Mucosa of stomach (tissue), 1 donor: ENCODE data around the gene ICA1L.

ENCODE experiments used
- H3K27me3 ChIP-seq: one replicate; pipeline ENCODE4 v1.7.0; 2013; ENCODE audit warnings: mild to moderate bottlenecking, low read length; ENCODE audit not compliant: control insufficient read depth, insufficient read depth
- H3K36me3 ChIP-seq: one replicate; pipeline ENCODE4 v1.7.0; 2013; ENCODE audit warnings: low read length; ENCODE audit not compliant: control insufficient read depth, insufficient read depth
- H3K4me1 ChIP-seq: one replicate; pipeline ENCODE4 v1.7.0; 2013; ENCODE audit warnings: mild to moderate bottlenecking, low read length; ENCODE audit not compliant: control insufficient read depth, insufficient read depth
- H3K4me3 ChIP-seq: one replicate; pipeline ENCODE4 v1.7.0; 2013; ENCODE audit warnings: low read length
- H3K9ac ChIP-seq: one replicate; pipeline ENCODE4 v1.7.0; 2013; ENCODE audit warnings: mild to moderate bottlenecking, low read length, moderate library complexity
- H3K9me3 ChIP-seq: one replicate; pipeline ENCODE4 v1.7.0; 2013; ENCODE audit warnings: mild to moderate bottlenecking, low read length, moderate library complexity; ENCODE audit not compliant: control insufficient read depth
- donor health status: Pancreatic carcinoma.

ICA1L gene

GRCh38 chr2:202841090-202841867, 30.3 kb downstream of the ICA1L start:
- Histone ChIP-seq H3K27me3 (no peaks in the 10 kb centered on the region), H3K4me3 (no peak overlapping the region), H3K9ac (no peak overlapping the region), H3K36me3 (no peaks in the 10 kb centered on the region), H3K4me1 (no peaks in the 10 kb centered on the region), H3K9me3 (no peaks in the 10 kb centered on the region)

DNA sequence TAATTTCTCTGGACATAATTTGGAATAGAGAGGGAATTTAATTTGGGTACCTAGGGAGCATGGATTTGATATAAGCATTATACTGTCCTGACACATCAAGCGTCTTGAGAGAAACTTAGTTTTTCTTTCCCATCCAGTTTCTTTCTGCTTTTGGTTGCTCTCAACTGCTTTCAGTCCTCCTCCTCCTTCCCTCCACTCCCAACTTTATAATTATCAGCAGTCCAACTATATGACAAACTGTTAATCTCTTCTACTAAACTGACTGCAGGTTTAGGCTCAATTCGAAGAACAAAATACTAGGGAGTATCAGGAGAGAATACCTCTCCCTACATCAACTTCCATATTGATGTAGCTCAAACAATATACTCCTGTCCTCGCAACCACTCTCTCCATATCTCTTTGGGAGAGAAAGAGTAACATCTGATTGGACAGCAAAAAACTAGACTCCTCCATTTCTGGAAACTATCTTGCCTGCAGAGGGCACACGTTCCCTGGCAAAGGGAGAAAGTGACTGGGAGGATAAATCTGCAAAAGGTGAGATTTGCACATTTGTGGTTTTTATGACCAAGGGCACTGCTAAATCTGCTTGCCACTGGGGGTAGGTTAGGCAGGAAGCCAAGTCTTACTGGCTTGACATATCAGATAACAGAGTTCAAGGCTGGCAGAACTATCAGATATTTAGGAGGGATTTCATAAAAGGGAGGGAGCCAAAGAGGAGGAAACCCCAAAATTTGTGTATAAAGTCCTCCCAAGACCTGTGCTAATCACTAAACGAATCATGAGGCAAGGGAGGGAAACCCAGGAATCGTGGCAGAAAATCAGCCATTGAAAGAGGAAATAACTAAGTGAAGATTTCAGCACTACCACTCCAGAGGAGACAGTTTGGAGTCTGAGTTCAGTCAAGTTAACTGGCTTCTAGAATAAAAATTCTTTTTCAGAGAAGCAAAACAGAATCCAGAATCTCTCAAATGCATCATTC, 40.0 kb downstream of the ICA1L start:
- H3K36me3 ChIP-seq = no peaks in the 10 kb centered on the region
- no peaks in the 10 kb centered on the region for H3K9me3 ChIP-seq
- H3K27me3 ChIP-seq = no peaks in the 10 kb centered on the region
- no peak overlapping the region for H3K9ac ChIP-seq
- no peaks in the 10 kb centered on the region for H3K4me1 ChIP-seq
- no peak overlapping the region for H3K4me3 ChIP-seq

GRCh38 chr2:202824901-202825300, 46.7 kb downstream of the ICA1L start:
- Histone ChIP-seq H3K4me1 (no peaks in the 10 kb centered on the region), H3K36me3 (no peaks in the 10 kb centered on the region), H3K27me3 (no peaks in the 10 kb centered on the region), H3K9ac (no peak overlapping the region), H3K4me3 (no peak overlapping the region), H3K9me3 (no peaks in the 10 kb centered on the region)

- Histone ChIP-seq H3K4me3 (no peak overlapping the region), H3K36me3 (no peaks in the 10 kb centered on the region), H3K27me3 (no peaks in the 10 kb centered on the region), H3K9me3 (no peaks in the 10 kb centered on the region), H3K9ac (no peak overlapping the region), H3K4me1 (no peaks in the 10 kb centered on the region)
Observed at GRCh38 chr2:202822411-202822810, 49.2 kb downstream of the ICA1L start.

DNA sequence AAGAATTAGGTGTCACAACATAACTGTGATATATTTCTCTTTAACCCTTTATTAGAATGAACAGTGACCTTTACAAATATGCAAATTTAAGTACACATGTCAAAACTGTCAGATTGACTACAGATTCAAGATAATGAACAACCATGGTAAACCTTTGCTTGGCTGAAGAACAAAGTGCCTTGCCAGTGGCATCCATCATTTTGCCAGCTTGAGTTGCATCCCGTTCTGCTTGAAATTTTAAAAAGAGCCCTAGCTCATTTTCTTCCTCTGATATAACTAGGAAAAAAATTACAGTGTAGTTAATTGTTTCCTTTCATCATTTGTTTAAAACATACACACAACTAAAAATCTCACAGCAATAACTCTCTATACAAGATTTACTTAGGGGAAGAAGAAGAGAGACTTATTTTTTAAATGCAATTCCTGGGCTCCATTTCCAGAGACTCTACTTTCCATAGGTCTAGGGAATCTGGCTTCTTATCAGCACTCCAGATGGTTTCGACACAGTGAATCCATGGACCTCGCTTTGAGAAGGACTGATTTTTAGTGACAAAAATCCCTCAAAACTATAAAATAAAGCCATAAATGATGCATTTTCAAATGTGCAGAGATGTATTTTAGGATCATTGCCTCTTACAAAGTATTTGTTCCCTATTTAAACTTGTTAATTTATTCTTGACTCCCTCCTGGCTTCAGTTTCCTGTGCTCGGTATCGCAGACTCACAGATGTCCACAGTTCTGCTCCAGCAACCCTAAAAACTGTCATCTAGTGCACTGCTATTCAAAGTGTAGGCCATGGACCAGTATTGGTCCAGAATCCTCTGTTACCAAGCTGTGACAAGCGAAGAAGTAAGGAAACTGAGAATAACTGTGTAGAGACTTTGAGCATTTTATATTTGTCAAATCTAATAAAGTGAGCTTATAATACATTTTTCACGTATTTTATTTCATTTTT, 50.1 kb downstream of the ICA1L start:
- no peaks in the 10 kb centered on the region for H3K27me3 ChIP-seq
- no peaks in the 10 kb centered on the region for H3K4me1 ChIP-seq
- H3K36me3 ChIP-seq = no peaks in the 10 kb centered on the region
- no peak overlapping the region for H3K9ac ChIP-seq
- no peaks in the 10 kb centered on the region for H3K9me3 ChIP-seq
- no peak overlapping the region for H3K4me3 ChIP-seq

DNA sequence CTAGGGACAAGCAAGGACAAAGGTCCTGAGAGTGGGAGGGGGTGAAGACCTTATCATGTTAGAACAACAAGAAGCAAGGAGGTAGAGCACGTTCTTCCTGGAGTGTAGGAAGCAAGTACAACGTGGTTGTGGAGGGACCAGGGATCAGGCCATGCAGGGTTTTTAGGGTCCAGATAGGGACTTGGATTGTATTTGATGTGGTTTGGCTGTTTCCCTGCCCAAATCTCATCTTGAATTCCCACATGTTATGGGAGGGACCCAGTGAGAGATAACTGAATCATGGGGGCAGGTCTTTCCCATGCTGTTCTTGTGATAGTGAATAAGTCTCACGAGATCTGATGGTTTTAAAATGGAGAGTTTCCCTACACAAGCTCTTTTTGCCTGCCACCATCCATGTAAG, 53.2 kb downstream of the ICA1L start:
- no peak overlapping the region for H3K4me3 ChIP-seq
- H3K4me1 ChIP-seq = no peaks in the 10 kb centered on the region
- H3K36me3 ChIP-seq = no peaks in the 10 kb centered on the region
- no peaks in the 10 kb centered on the region for H3K9me3 ChIP-seq
- H3K27me3 ChIP-seq = no peaks in the 10 kb centered on the region
- no peak overlapping the region for H3K9ac ChIP-seq

GRCh38 chr2:202817771-202818170, 53.8 kb downstream of the ICA1L start:
- Histone ChIP-seq H3K9me3 (no peaks in the 10 kb centered on the region), H3K36me3 (no peaks in the 10 kb centered on the region), H3K4me3 (no peak overlapping the region), H3K27me3 (no peaks in the 10 kb centered on the region), H3K9ac (no peak overlapping the region), H3K4me1 (no peaks in the 10 kb centered on the region)

DNA sequence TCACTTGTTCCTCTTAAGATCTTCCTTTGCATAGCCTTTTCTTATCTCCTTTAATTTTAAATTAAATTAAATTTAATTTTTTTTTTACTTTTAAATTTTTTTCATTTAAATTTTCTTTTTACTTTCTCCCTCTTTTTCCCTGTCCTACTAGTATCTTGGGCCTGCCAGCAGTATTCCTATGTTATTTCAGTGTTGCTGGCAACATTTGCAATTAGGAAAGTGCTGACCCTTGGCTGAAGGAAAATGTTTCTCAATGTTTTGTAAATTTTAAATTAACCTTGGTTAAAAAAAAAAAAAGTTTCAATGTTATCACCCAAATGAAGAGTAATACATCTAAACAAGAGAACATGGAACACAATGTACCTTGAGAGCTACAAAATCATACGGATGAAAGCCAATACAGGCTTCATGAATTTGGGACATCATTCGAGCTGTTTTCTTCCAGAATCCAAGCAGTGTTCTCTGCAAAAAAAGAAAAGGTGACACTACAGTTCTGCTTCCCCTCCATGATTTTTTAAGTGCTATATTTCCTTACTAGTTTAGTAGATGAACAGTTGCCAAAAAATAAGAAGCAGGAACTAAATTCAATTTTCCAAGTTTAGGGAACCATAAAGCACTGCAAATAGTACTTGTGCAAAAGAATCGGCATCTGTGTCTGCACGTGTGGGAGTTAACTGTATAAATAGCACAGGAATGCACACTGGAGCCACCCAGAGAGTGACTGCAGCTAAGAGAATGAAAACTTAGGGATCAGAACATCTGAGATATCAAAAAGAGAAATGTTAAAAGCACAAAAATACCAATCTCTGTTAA, 55.8 kb downstream of the ICA1L start:
- Histone ChIP-seq H3K9ac (no peak overlapping the region), H3K9me3 (no peaks in the 10 kb centered on the region), H3K27me3 (no peaks in the 10 kb centered on the region), H3K4me1 (no peaks in the 10 kb centered on the region), H3K4me3 (no peak overlapping the region), H3K36me3 (no peaks in the 10 kb centered on the region)

- Histone ChIP-seq H3K4me3 (no peak overlapping the region), H3K9ac (no peak overlapping the region), H3K27me3 (no peaks in the 10 kb centered on the region), H3K36me3 (no peaks in the 10 kb centered on the region), H3K9me3 (no peaks in the 10 kb centered on the region), H3K4me1 (no peaks in the 10 kb centered on the region)
Observed at GRCh38 chr2:202814226-202814625, 57.3 kb downstream of the ICA1L start.

DNA sequence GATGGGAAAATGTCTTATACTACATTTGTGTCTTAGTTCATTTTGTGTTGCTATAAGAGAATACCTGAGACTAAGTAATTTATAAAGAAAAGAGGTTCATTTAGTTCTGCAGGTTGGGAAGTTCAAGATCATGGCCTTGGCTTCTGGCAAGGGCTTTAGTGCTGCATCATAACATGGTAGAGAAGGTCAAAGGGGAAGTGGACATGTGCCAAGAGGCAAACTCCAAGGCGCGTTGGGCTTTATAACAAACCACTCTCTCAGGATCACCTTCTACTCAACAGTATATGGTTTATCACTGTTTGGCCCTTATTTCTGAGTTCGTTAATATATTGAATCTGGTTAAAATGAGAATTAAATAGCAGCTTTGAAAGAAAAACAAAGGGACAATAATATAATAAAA, 58.2 kb downstream of the ICA1L start:
- H3K4me3 ChIP-seq = no peak overlapping the region
- no peaks in the 10 kb centered on the region for H3K27me3 ChIP-seq
- no peaks in the 10 kb centered on the region for H3K4me1 ChIP-seq
- H3K9me3 ChIP-seq = no peaks in the 10 kb centered on the region
- H3K9ac ChIP-seq = no peak overlapping the region
- H3K36me3 ChIP-seq = no peaks in the 10 kb centered on the region

DNA sequence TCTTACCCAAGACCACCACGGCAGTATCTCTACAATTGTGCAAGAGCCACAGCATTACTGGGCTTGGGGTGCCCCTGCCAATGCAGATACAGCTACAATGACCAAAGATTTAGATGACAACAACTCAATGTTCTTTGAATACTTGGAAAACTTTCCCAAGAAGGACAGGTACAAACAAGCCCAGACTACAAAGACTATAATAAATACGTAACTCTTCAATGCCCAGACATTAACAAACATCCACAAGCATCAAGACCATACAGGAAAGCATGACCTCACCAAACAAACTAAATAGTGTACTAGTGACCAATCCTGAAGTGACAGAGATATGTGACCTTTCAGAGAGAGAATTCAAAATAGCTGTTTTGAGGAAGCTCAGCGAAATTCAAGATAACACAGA, 62.8 kb downstream of the ICA1L start:
- no peak overlapping the region for H3K9ac ChIP-seq
- no peaks in the 10 kb centered on the region for H3K36me3 ChIP-seq
- H3K4me1 ChIP-seq = peaks cover 14% of the 10 kb centered on the region
- no peaks in the 10 kb centered on the region for H3K27me3 ChIP-seq
- H3K9me3 ChIP-seq = no peaks in the 10 kb centered on the region
- no peak overlapping the region for H3K4me3 ChIP-seq
